A549 (cell line): Measurements from ENCODE around the gene PHF21B. TPM values are rescaled to one million over a fixed set of nuclear protein-coding genes. Genes with fewer than 3 reads are reported as not detected.

ENCODE experiments used
- ATAC-seq, 2 experiments: fragments of 200-7000 bp in 1 of 2; fragments of >200 bp in 1 of 2; cut with Nextera tagmentation in 1 of 2; cut with Tn5 transposase in 1 of 2; 3 replicates each; pipeline versions ENCODE4 v1.8.0 to v1.9.1; 2018 to 2020; ENCODE audit warnings: mild to moderate bottlenecking in 1 of 2, moderate library complexity in 1 of 2
- CTCF ChIA-PET: fragments of 300-600 bp; sonication (Branson Sonifier 250); formaldehyde crosslinking; extraction: SDS; loops from one replicate; lab custom pipeline; 2021; ENCODE audit warnings: antibody characterized with exemption, inconsistent platforms; lab: Yijun Ruan, JAX
- POLR2A ChIA-PET: fragments of 350-600 bp; formaldehyde crosslinking; extraction: SDS; loops from one replicate; lab custom pipeline; 2021; ENCODE audit warnings: antibody characterized with exemption, inconsistent platforms; lab: Yijun Ruan, JAX
- DNase-seq, 2 experiments: peaks; one replicate each; pipeline versions ENCODE4 v3.0.0 to v3.0.0-alpha.2; 2011 to 2016; ENCODE audit warnings: low read depth in 1 of 2, low spot score in 1 of 2
- FAIRE-seq: peaks from 2 replicates; lab custom pipeline; 2011; peaks lifted over from hg19 to GRCh38; lab: Jason Lieb, UNC
- H3K27ac ChIP-seq, 2 experiments: fragments of >200 bp; sonication (Bioruptor Twin); formaldehyde crosslinking; 3 replicates each; pipeline ENCODE4 v1.5.1; 2016 to 2017
- H3K4me1 ChIP-seq: fragments of >200 bp; sonication (Bioruptor Twin); formaldehyde crosslinking; 3 replicates; pipeline ENCODE4 v1.6.1; 2016
- H3K4me2 ChIP-seq: fragments of >200 bp; sonication (Bioruptor Twin); formaldehyde crosslinking; 3 replicates; pipeline ENCODE4 v1.6.1; 2016
- H3K4me3 ChIP-seq: fragments of >200 bp; sonication (Bioruptor Twin); formaldehyde crosslinking; 3 replicates; pipeline ENCODE4 v1.5.1; 2016
- H3K9me3 ChIP-seq: fragments of >200 bp; sonication (Bioruptor Twin); formaldehyde crosslinking; 3 replicates; pipeline ENCODE4 v1.6.1; 2016
- BHLHE40 ChIP-seq: IDR thresholded peaks from 2 replicates; pipeline ENCODE4 v1.6.1; 2012; ENCODE audit warnings: low read depth, low read length, inconsistent platforms
- CBX2 ChIP-seq: fragments of 200-600 bp; sonication (generic); IDR thresholded peaks from 2 replicates; pipeline ENCODE4 v1.6.1; 2016; ENCODE audit warnings: low read depth, mild to moderate bottlenecking, borderline replicate concordance
- CHD2 ChIP-seq: fragments of 150-350 bp; IDR thresholded peaks from 2 replicates; pipeline ENCODE4 v1.6.1; 2014; ENCODE audit warnings: low read length; ENCODE audit not compliant: partially characterized antibody
- EHMT2 ChIP-seq: fragments of 200-600 bp; sonication (generic); IDR thresholded peaks from 2 replicates; pipeline ENCODE4 v1.6.1; 2016; ENCODE audit warnings: antibody characterized with exemption, low read depth, mild to moderate bottlenecking, moderate library complexity
- EP300 ChIP-seq, 2 experiments: fragments of >200 bp; sonication (Bioruptor Twin); formaldehyde crosslinking; IDR thresholded peaks; 2 replicates in 1 of 2; 3 replicates in 1 of 2; pipeline ENCODE4 v1.6.1; 2016 to 2017
- ESRRA ChIP-seq: fragments of 150-350 bp; IDR thresholded peaks from 2 replicates; pipeline ENCODE4 v1.6.1; 2014; ENCODE audit warnings: mild to moderate bottlenecking, low read length, borderline replicate concordance
- FOSB ChIP-seq: fragments of 250-450 bp; sonication (Bioruptor Pico); IDR thresholded peaks from 2 replicates; pipeline ENCODE4 v1.5.0; 2020; ENCODE audit warnings: mild to moderate bottlenecking, moderate library complexity
- FOSL2 ChIP-seq, 2 experiments: fragments of 450-650 bp in 1 of 2; fragments of >200 bp in 1 of 2; sonication (Bioruptor Twin) in 1 of 2; formaldehyde crosslinking; IDR thresholded peaks; 2 replicates each; pipeline versions ENCODE4 v1.5.0 to v1.6.1; 2016 to 2020; ENCODE audit warnings: mild to moderate bottlenecking in 1 of 2, moderate library complexity in 1 of 2
- GATA3 ChIP-seq: IDR thresholded peaks from 2 replicates; pipeline ENCODE4 v1.6.1; 2012; ENCODE audit warnings: borderline replicate concordance
- HOXA7 ChIP-seq: fragments of 250-450 bp; sonication (Bioruptor Pico); IDR thresholded peaks from 2 replicates; pipeline ENCODE4 v1.5.0; 2020; ENCODE audit warnings: mild to moderate bottlenecking, moderate library complexity
- HOXB13 ChIP-seq: fragments of 250-450 bp; sonication (Bioruptor Pico); IDR thresholded peaks from 2 replicates; pipeline ENCODE4 v1.5.0; 2020; ENCODE audit warnings: low read depth, mild to moderate bottlenecking, moderate library complexity
- HOXB5 ChIP-seq: fragments of 250-450 bp; sonication (Bioruptor Pico); IDR thresholded peaks from 2 replicates; pipeline ENCODE4 v1.5.0; 2020; ENCODE audit warnings: mild to moderate bottlenecking, moderate library complexity
- JUNB ChIP-seq: fragments of >200 bp; sonication (Bioruptor Twin); formaldehyde crosslinking; IDR thresholded peaks from 2 replicates; pipeline ENCODE4 v1.6.1; 2016
- NFE2L2 ChIP-seq: fragments of 150-350 bp; conservative IDR thresholded peaks from 2 replicates; pipeline ENCODE4 v1.6.1; 2014; ENCODE audit warnings: low read length
- NPAS2 ChIP-seq: fragments of 250-450 bp; sonication (Bioruptor Pico); IDR thresholded peaks from 2 replicates; pipeline ENCODE4 v1.8.0; 2022; ENCODE audit warnings: mild to moderate bottlenecking, moderate library complexity, borderline replicate concordance
- NR3C1 ChIP-seq: fragments of >200 bp; sonication (Bioruptor Twin); formaldehyde crosslinking; IDR thresholded peaks from 3 replicates; pipeline ENCODE4 v1.6.1; 2017
- PHF8 ChIP-seq: fragments of 200-600 bp; sonication (generic); IDR thresholded peaks from 2 replicates; pipeline ENCODE4 v1.6.1; 2016; ENCODE audit warnings: low read depth, mild to moderate bottlenecking, antibody characterized with exemption, moderate library complexity, borderline replicate concordance
- RFX5 ChIP-seq: fragments of 450-650 bp; IDR thresholded peaks from 2 replicates; pipeline ENCODE4 v1.7.1; 2014; ENCODE audit warnings: antibody characterized with exemption, mild to moderate bottlenecking, moderate library complexity
- SMC3 ChIP-seq: fragments of >200 bp; sonication (Bioruptor Twin); formaldehyde crosslinking; IDR thresholded peaks from 3 replicates; pipeline ENCODE4 v1.6.1; 2018; ENCODE audit warnings: inconsistent platforms
- ZC3H11A ChIP-seq: fragments of 450-650 bp; IDR thresholded peaks from 2 replicates; pipeline ENCODE4 v1.6.1; 2014; ENCODE audit warnings: antibody characterized with exemption, mild to moderate bottlenecking
- ZSCAN20 ChIP-seq: fragments of 250-450 bp; sonication (Bioruptor Pico); IDR thresholded peaks from 2 replicates; pipeline ENCODE4 v1.8.0; 2022; ENCODE audit warnings: mild to moderate bottlenecking, moderate library complexity
- WGBS: methylation state at CpG from one replicate; pipeline ENCODE4 v1.1.6; 2017; ENCODE audit errors: missing lambda C conversion rate; 5-methylcytosine and 5-hydroxymethylcytosine counted together
- polyA plus RNA-seq, 4 experiments: library from polyadenylated mRNA; depleted of rRNA in 3 of 4; stranded (reverse); fragments of >200 nt; fragmentation: RNase III in 1 of 4; extraction: RNeasy Plus Mini Kit Qiagen cat#74134 plus additional on column Dnase treatment in 1 of 4; gene quantifications; 2 replicates in 3 of 4; 3 replicates in 1 of 4; pipeline ENCODE4 v1.2.3, GENCODE V29; 2011 to 2017
- TF ChIP-seq, protein P1 (sequence below): fragments of 150-350 bp; IDR thresholded peaks from 2 replicates; pipeline ENCODE4 v1.6.1; 2014; ENCODE audit warnings: low read depth, mild to moderate bottlenecking, low read length
- TF ChIP-seq, protein P2 (sequence below): IDR thresholded peaks from 2 replicates; pipeline ENCODE4 v1.6.1; 2012
- TF ChIP-seq, protein P3 (sequence below): fragments of 200-600 bp; sonication (generic); IDR thresholded peaks from 2 replicates; pipeline ENCODE4 v1.6.1; 2016; ENCODE audit warnings: antibody characterized with exemption, mild to moderate bottlenecking, moderate library complexity
- TF ChIP-seq, protein P4 (sequence below): IDR thresholded peaks from 2 replicates; pipeline ENCODE4 v1.6.1; 2012; ENCODE audit warnings: low read depth, borderline replicate concordance
- TF ChIP-seq, protein P5 (sequence below): fragments of 250-450 bp; sonication (Bioruptor Pico); IDR thresholded peaks from 2 replicates; pipeline ENCODE4 v1.5.0; 2020; ENCODE audit warnings: low read depth, mild to moderate bottlenecking, moderate library complexity

PHF21B gene
- polyA plus RNA-seq, 2 of the 4 experiments (the other 2 are of a cell fraction): 0.50 to 0.70 TPM

DNA sequence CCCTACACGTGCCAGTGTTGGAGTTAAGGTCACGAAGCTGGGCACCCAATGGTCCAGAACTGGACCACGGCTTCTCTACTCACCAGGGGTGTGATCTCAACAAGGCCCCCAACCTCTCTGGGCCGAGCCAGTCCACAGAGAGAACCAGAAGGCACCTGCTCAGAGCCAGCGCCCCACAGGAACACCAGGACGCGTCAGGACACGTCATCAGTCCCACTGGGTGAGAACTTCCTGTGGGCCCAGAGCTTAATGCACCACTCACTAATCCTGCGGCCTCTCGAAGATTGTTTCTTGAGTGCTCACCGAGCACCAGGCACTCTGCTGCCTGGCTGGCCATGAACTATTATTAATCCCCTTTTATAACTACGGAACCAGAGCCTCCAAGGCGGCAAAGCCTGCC lies 10.1 kb downstream of the PHF21B start:
- TF ChIP-seq NR3C1 (no peak), HOXA7 (CRISPR knock-in tag) (no peak), ESRRA (no peak), CHD2 (no peak), EHMT2 (no peak), RFX5 (no peak), NPAS2 (CRISPR knock-in tag) (no peak)
- TF ChIP-seq, protein P1, sequence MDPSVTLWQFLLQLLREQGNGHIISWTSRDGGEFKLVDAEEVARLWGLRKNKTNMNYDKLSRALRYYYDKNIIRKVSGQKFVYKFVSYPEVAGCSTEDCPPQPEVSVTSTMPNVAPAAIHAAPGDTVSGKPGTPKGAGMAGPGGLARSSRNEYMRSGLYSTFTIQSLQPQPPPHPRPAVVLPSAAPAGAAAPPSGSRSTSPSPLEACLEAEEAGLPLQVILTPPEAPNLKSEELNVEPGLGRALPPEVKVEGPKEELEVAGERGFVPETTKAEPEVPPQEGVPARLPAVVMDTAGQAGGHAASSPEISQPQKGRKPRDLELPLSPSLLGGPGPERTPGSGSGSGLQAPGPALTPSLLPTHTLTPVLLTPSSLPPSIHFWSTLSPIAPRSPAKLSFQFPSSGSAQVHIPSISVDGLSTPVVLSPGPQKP: no peak
- TF ChIP-seq, protein P2, sequence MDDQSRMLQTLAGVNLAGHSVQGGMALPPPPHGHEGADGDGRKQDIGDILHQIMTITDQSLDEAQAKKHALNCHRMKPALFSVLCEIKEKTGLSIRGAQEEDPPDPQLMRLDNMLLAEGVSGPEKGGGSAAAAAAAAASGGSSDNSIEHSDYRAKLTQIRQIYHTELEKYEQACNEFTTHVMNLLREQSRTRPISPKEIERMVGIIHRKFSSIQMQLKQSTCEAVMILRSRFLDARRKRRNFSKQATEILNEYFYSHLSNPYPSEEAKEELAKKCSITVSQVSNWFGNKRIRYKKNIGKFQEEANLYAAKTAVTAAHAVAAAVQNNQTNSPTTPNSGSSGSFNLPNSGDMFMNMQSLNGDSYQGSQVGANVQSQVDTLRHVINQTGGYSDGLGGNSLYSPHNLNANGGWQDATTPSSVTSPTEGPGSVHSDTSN: no peak
- FAIRE-seq (no peak), DNase-seq (no peak), ATAC-seq (no peak)
- ChIA-PET CTCF (no interaction called here), POLR2A (no interaction called here)
- H3K4me3 ChIP-seq: no peak overlapping the region
- no peak overlapping the region for H3K27ac ChIP-seq
- 66% methylated on average over 11 of the region's 13 CpGs for WGBS
- H3K4me2 ChIP-seq: no peak overlapping the region
- H3K9me3 ChIP-seq: no peaks in the 10 kb centered on the region
- no peaks in the 10 kb centered on the region for H3K4me1 ChIP-seq

DNA sequence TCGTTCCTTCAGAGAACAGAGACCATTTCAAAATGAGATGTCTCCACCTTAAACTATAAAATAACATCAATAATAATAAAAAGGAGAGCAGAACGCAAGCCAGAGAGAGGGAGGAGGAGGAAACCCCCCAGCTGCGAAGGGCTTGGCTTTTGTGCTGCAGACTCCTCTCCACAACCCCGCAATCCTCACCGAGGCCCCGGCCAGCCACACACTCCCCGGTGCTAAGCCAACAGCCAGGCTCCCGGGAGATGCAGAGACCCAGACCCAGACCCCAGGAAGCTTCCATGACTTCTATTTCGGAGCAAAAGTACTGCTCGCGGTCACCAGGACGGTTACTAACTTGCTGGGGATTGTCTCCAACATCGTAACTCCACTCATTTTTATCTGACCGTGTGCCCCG lies 10.6 kb downstream of the PHF21B start:
- TF ChIP-seq SMC3 (no peak), CBX2 (no peak), BHLHE40 (no peak), ZSCAN20 (CRISPR knock-in tag) (no peak), HOXB13 (no peak), FOSB (CRISPR knock-in tag) (no peak), JUNB (no peak), NFE2L2 (no peak), EP300 (IDR thresholded peaks at IDR 0.05) (no peak)
- TF ChIP-seq, protein P1: no peak
- TF ChIP-seq, all 56 proteins: peak for 0
- CTCF ChIA-PET: no interaction called here
- Histone ChIP-seq H3K4me2 (no peak overlapping the region), H3K4me3 (no peak overlapping the region), H3K9me3 (no peaks in the 10 kb centered on the region), H3K4me1 (no peaks in the 10 kb centered on the region), H3K27ac (no peak overlapping the region)
- 82% methylated on average over 15 of the region's 15 CpGs for WGBS
- POLR2A ChIA-PET: no interaction called here
- no peak for ATAC-seq
- FAIRE-seq: no peak
- no peak for DNase-seq

DNA sequence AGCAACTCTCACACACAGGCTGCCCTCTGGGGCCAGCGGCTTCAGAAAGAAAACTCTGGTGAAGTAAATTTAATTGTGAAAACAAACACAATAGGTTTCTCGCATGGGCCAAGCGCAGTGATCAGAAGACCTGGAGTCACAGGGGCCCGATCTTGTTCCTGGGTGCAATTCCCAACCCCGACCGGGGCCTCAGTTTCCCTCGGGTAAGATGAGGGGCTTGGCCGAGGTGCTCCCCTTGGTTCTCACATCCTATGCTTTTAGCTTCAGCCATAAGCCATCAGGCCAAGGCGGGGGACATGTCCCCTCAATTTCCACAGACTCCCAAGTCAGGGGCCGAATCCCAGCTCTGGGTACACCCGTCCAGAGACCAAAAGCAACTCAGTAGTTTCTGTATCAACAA lies 11.5 kb downstream of the PHF21B start:
- no peak for DNase-seq
- CTCF ChIA-PET: no interaction called here
- TF ChIP-seq, protein P3, sequence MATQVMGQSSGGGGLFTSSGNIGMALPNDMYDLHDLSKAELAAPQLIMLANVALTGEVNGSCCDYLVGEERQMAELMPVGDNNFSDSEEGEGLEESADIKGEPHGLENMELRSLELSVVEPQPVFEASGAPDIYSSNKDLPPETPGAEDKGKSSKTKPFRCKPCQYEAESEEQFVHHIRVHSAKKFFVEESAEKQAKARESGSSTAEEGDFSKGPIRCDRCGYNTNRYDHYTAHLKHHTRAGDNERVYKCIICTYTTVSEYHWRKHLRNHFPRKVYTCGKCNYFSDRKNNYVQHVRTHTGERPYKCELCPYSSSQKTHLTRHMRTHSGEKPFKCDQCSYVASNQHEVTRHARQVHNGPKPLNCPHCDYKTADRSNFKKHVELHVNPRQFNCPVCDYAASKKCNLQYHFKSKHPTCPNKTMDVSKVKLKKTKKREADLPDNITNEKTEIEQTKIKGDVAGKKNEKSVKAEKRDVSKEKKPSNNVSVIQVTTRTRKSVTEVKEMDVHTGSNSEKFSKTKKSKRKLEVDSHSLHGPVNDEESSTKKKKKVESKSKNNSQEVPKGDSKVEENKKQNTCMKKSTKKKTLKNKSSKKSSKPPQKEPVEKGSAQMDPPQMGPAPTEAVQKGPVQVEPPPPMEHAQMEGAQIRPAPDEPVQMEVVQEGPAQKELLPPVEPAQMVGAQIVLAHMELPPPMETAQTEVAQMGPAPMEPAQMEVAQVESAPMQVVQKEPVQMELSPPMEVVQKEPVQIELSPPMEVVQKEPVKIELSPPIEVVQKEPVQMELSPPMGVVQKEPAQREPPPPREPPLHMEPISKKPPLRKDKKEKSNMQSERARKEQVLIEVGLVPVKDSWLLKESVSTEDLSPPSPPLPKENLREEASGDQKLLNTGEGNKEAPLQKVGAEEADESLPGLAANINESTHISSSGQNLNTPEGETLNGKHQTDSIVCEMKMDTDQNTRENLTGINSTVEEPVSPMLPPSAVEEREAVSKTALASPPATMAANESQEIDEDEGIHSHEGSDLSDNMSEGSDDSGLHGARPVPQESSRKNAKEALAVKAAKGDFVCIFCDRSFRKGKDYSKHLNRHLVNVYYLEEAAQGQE: no peak
- TF ChIP-seq NPAS2 (CRISPR knock-in tag) (no peak), ESRRA (no peak), FOSL2 (IDR thresholded peaks at IDR 0.05) (no peak), FOSL2 (CRISPR knock-in tag; IDR thresholded peaks at IDR 0.05) (no peak), CHD2 (no peak), BHLHE40 (no peak), GATA3 (no peak), PHF8 (no peak), HOXB5 (CRISPR knock-in tag) (no peak), ZSCAN20 (CRISPR knock-in tag) (no peak), HOXB13 (no peak), ZC3H11A (no peak)
- TF ChIP-seq, protein P4, sequence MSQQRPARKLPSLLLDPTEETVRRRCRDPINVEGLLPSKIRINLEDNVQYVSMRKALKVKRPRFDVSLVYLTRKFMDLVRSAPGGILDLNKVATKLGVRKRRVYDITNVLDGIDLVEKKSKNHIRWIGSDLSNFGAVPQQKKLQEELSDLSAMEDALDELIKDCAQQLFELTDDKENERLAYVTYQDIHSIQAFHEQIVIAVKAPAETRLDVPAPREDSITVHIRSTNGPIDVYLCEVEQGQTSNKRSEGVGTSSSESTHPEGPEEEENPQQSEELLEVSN: no peak
- TF ChIP-seq, protein P5, sequence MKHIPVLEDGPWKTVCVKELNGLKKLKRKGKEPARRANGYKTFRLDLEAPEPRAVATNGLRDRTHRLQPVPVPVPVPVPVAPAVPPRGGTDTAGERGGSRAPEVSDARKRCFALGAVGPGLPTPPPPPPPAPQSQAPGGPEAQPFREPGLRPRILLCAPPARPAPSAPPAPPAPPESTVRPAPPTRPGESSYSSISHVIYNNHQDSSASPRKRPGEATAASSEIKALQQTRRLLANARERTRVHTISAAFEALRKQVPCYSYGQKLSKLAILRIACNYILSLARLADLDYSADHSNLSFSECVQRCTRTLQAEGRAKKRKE (CRISPR knock-in tag): no peak

More for the DNA sequence above, 11.5 kb downstream of the PHF21B start:
- POLR2A ChIA-PET: no interaction called here
- Histone ChIP-seq H3K9me3 (no peaks in the 10 kb centered on the region), H3K27ac (no peak overlapping the region), H3K4me2 (no peak overlapping the region), H3K4me1 (no peaks in the 10 kb centered on the region), H3K4me3 (no peak overlapping the region)
- ATAC-seq (no peak), FAIRE-seq (no peak)
- 74% methylated on average over 10 of the region's 11 CpGs for WGBS
